Measurements from ENCODE around the gene OR12D3.
"Not testable (repeated sequence)": the region's sequence is repeated elsewhere in the genome, so short reads cannot be mapped to it uniquely, and the experiment has no call there.

OR12D3 gene, protein sequence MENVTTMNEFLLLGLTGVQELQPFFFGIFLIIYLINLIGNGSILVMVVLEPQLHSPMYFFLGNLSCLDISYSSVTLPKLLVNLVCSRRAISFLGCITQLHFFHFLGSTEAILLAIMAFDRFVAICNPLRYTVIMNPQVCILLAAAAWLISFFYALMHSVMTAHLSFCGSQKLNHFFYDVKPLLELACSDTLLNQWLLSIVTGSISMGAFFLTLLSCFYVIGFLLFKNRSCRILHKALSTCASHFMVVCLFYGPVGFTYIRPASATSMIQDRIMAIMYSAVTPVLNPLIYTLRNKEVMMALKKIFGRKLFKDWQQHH

DNA sequence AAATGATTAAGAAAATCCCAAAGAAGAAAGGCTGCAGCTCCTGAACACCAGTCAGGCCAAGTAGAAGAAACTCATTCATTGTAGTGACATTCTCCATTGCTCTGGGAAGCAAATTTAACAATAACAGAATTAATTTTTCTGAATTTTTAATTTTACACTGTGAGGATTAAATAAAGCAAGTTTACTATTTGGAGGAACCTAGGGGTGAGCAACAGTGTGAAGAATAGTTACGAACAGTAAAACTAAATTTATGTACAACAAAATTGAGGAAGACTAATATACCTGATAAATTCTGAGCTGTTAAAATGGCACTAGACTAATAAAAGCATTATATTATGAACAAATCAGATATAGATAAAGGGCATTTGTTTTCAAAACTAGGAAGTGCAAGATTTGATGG lies at the start of gene OR12D3:
Gene OR12D3, minus strand, starts transcription at position 101 of the 400 bp plus-strand sequence. Its CDS starts 4 bp downstream, at position 97.
- DNase-seq (ENCODE audit: low read depth) = no peak

DNA sequence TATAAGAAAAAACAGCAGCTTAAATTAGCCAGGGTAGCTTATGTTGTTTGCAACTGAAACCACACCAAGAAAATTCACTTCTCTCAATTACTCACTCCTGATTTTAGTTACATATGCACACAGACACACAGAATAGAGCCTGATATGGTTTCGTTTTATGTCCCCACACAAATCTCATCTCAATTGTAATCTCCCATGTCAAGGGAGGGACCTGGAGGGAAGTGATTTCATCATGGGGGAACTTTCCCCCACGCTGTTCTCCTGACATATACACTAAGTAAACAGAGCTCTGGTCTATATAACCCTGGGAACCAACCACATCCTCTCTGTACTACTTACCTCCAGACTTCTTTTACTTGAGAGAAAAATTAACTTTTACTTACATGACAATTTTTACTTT lies 49.5 kb upstream of the OR12D3 start:
- DNase-seq (ENCODE audit: low read depth) = no peak

DNA sequence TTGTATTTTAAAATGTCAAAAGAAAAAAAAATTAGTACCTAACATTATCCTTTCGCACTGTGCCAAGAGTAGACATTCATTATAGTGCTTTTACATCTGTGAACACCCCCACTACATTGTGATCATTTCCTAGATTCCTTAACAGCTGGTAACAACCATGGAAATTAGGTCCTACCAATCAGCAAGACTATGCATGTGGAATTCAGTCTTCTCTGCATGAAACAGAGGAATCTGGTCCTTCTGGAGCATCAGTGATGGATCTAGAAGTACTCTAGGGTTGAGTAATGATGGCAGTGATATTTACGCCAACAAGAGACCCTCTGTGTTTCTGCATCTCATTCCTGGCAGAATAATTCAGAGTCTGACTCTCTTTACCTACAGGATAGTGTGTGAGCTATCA lies 49.1 kb upstream of the OR12D3 start:
- no peak for DNase-seq (ENCODE audit: low read depth)

DNA sequence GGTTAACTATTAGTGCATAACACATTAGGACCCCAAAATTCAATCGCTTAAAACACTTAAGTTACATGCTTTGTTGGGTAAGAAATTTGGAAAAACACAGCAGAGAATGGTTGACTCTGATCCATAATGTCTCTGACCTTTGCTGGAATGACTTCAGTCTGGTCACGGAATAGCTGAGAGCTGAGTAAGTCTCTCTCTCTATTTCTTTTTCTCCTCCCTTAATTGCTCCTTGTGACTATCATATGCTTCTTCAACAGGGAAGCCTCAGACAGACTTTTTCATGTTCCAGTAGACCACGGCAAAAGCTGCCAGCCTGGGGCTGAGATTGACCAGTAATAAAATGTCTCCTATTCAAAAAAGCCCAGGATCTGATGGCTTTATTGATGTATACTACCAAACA lies 44.4 kb upstream of the OR12D3 start:
- DNase-seq (ENCODE audit: low read depth) = no peak

DNA sequence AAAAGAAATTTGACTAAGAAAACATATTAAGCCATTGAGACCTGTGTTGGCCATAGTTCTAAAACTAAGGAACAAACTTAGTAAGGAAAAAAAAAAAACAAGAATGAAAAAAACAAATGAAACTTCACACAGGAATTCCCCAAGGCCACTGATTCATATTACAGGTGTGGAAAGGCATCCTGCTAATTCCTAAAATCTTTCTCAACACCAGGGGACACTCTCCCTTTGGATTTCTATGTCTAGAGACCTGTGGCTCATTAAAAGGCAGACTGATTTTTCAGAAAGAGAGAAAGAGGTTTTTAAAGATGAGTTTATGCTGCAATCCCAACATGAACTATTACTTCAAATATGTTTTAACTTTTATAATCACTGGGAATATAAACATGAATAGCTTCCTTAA lies 39.5 kb upstream of the OR12D3 start, which contains the start of gene OR12D1:
Gene OR12D1, plus strand, starts transcription at position 341 of the 400 bp plus-strand sequence.
- DNase-seq (ENCODE audit: low read depth) = no peak

DNA sequence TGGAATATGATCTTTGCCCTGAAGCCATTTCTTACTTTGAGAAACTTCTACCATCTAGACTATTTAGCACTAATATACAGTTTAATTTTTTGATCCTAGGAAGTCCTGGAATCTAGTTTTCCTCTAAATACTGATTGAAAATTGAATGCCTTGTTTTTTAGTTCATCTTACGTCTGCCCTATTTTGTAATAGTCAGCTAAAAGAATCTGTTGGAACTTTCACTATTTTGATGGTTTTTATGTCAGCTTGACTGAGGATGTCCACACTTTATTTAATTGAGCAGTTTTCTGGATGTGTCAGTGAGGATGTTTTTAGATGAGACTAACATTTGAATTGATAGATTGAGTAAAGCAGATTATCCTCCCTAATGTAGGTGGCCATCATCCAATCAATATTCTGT lies 28.7 kb upstream of the OR12D3 start:
- DNase-seq (ENCODE audit: low read depth) = no peak

DNA sequence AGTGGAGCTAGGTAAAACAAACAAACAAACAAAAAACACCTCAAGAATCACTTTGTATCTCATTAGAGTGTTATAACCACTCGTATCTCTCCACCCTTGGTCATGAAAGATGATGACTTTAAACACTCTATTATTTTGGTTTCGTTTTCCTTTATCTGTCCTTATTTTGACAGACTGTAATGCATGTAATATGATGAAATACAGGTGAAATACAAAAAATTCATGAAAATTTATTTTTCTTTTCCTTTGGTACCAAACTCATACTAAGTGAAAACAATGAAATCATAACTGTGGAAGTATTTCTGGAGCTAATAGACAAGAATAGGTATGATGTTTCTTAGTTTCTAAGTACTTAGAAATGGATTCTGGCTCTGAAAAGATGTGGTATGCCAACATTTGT lies 24.4 kb upstream of the OR12D3 start:
- DNase-seq (ENCODE audit: low read depth) = no peak

DNA sequence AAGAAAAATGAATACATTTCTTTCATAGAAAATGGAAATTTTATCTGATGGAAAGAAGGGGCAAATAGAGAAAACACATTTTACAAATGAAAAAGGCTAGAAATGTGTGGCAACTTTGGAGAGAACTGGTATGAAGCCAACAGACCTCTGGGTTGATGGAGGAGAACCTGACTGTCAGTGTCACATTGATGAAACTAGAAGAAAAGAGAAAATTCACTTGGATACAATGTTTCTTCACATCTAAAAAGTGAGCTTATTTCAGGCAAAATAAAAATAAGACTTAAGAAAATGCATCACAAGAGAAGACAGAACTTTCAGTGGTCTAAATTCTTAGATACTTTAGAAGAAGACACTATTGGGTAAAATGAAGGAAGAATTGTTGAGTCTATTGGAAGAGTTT lies 20.2 kb upstream of the OR12D3 start, which contains the start of gene OR12D2:
Gene OR12D2, plus strand, starts transcription at position 301 of the 400 bp plus-strand sequence. CDS start 1,069 bp downstream, outside the sequence.
- DNase-seq (ENCODE audit: low read depth) = no peak

DNA sequence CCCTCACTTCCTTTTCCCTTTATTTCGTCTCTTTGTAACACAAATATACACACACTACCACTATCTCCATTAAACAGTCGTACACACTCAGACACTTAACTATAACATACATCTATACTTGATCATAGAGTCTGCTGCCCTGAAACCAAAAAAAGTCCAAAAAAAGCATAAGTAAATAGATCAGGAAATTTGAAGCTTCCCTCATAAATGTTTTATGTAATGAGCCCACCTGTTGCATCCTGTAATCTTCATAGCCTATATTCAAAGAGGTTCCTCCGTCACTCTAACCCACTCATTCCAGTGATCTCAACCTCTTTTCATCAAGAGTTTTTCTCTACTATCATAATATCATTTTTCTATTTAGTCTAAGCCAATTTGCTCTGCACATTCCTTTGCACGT lies 13.4 kb upstream of the OR12D3 start:
- no peak for DNase-seq (ENCODE audit: low read depth)

DNA sequence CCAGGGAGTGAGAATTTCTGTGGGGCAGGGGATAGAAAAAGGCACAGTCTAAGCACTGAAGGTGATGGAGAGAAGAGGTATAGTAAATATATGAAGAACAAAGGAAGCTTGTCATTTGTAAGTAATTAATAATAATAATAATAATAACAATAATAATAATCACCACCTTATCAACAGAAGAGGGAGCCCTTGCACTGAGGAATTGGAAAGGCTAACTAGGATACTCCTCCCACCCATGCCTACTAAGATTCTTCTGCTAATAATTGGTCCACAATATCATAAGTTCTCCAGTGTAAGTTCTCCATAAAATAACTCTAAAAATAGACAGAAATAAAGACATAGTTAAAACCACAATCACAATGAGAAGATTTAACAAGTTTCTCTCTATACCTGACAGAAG lies 912 bp upstream of the OR12D3 start:
- no peak for DNase-seq (ENCODE audit: low read depth)

DNA sequence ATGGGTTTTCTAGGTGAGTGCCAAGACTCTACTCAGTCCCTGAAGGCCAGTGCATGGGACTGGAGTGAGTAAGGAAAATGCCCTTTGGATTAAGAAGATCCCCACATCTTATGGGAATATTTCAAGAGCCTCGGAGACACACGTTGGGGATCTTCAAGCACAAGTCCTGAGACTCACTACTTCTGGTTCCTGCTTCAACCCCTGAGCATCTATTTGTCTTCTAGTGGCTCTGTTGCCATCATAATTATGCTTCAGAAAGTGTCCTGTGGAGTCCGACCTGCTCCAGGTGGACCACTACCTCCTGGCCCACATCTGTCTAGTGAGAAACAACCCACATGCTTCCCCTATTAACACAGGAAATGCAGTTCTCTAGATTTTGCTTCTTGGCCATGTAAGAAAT lies 6.3 kb downstream of the OR12D3 start, which contains the start of gene OR5V1:
Gene OR5V1, minus strand, starts transcription at position 101 of the 400 bp plus-strand sequence. CDS start 12,670 bp downstream, outside the sequence.
- no peak for DNase-seq (ENCODE audit: low read depth)

DNA sequence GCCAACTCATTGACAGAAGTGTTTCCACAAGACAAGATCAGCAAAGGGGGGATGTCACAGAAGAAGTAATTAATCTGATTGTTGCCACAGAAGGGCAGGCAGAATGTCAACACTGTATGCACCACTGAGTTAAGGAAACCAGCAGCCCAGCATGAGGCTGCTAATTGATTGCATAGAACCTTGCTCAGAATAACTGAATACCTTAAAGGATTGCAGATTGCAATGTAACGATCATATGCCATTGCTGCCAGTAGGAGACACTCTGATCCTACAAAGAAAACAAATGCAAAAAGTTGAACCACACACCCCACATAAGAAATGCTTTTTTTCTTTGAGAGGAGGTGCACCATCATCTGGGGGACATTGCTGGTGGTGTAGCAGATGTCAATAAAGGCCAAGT lies 19.5 kb downstream of the OR12D3 start:
- DNase-seq (ENCODE audit: low read depth) = no peak

DNA sequence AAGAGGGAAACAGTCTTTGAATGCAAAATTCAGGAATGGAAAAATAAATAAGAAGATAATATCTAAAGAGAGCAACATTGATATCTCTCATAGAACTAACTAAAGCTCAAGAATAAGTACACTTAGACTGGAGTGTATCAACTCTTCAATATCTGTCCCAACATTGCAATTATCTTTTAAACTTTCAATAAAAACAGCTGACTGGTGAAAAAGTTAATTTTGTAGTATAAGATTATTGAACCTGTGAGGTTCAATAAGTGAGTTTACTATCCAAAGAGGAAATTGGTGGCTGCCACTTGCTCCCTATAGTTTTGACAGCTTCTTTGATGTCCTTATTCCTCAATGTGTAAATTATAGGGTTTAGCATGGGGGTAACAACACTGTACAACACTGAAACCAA lies 20.1 kb downstream of the OR12D3 start:
- DNase-seq (ENCODE audit: low read depth) = no peak

DNA sequence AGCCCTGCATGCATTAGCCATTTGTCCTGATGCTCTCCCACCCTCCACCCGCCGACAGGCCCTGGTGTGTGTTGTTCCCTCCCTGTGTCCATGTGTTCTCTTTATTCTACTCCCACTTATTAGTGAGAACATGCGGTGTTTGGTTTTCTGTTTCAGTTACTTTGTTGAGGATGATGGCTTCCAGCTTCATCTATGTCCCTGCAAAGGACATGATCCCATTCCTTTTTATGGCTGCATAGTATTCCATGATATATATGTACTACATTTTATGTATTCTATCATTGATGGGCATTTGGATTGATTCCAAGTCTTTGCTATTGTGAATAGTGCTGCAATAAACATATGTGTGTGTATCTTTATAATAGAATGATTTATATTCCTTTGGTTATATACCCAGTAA lies 25.7 kb downstream of the OR12D3 start:
- not testable (repeated sequence) for DNase-seq (ENCODE audit: low read depth)

DNA sequence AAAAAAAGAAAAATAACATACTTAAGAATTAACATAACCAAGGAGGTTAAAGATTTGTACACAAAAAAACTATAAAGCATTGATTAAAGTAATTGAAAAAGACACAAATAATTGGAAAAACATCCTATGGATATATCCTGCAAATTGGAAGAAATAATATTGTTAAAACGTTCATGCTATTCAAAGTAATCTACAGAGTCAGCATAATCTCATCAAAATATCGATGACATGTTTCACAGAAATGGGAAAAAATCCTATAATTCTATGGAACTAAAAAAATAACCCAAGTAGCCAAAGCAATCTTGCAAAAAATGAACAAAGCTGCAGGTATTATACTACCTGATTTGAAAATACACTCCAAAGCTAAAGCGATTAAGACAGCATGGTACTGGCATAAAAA lies 29.7 kb downstream of the OR12D3 start:
- no peak for DNase-seq (ENCODE audit: low read depth)

DNA sequence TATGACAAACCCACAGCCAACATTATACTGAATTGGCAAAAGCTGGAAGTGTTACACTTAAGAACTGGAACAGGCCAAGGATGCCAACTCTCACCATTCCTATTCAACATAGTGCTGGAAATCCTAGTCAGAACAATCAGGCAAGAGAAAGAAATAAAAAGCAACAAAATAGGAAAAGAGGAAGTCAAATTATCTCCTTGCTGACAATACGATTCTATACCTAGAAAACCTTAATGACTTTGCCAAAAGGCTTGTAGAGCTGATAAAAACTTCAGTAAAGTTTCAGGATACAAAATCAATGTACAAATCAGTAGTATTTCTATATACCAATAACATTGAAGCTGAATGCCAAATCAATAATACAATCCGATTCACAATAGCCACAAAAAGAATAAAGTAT lies 38.8 kb downstream of the OR12D3 start:
- no peak for DNase-seq (ENCODE audit: low read depth)

DNA sequence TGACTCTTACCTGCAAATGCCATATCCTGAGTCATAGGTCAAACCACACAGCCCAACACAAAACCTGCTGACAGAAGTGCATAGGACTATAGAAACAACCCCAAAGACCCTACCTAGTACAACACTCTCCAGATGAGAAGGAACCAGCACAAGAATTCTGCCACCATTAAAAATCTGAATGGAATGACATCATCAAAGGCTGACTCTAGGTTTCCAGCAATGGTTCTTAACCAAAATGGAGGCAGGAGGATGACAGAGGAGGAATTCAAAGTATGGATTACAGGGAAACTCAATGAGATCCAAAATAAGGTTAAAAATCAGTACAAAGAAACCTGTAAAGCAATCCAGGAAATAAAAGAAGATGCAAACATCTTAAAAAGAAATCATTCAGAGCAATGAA lies 42.4 kb downstream of the OR12D3 start:
- DNase-seq (ENCODE audit: low read depth) = no peak

DNA sequence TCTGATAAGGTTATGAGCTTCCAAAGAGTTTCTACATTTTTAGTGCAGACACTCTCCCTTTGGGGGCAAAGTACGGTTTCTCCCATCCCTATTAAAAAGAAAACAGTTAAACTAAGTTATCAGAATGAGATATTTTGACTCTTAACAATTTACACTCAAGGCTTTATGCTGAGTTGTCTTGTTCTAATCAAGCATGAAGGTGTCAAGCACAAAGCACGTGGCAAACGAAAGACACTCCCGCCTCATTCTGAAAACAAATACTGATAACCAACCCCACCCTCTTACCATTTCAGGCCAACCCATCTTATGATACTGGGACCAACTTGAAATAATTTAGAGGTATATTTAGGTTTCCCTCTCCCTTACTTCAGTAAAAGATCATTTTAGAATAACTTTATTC lies 49.3 kb downstream of the OR12D3 start:
- no peak for DNase-seq (ENCODE audit: low read depth)
